GM13977 (cell line): ENCODE measurements around the gene PFKP.

ENCODE experiments used
- DNase-seq: peaks from one replicate; pipeline ENCODE4 v3.0.0; 2012; ENCODE audit warnings: low spot score
- in situ Hi-C: fragments of 300-500 bp; cut with MboI; formaldehyde crosslinking; loops from one replicate; pipeline ENCODE4 v1.12.0; 2022; ENCODE audit warnings: low sequenced_read_pairs, low pct_unique_long_range_greater_than_20kb, mixed read lengths, inconsistent platforms; ENCODE audit not compliant: unreplicated experiment
- TF ChIP-seq, protein P1 (sequence below): IDR thresholded peaks from 2 replicates; pipeline ENCODE4 v1.5.1; 2012; ENCODE audit warnings: mild to moderate bottlenecking, control low read depth; ENCODE audit not compliant: insufficient read depth; ENCODE audit errors: extremely low read depth, missing control alignments

The PFKP gene

DNA sequence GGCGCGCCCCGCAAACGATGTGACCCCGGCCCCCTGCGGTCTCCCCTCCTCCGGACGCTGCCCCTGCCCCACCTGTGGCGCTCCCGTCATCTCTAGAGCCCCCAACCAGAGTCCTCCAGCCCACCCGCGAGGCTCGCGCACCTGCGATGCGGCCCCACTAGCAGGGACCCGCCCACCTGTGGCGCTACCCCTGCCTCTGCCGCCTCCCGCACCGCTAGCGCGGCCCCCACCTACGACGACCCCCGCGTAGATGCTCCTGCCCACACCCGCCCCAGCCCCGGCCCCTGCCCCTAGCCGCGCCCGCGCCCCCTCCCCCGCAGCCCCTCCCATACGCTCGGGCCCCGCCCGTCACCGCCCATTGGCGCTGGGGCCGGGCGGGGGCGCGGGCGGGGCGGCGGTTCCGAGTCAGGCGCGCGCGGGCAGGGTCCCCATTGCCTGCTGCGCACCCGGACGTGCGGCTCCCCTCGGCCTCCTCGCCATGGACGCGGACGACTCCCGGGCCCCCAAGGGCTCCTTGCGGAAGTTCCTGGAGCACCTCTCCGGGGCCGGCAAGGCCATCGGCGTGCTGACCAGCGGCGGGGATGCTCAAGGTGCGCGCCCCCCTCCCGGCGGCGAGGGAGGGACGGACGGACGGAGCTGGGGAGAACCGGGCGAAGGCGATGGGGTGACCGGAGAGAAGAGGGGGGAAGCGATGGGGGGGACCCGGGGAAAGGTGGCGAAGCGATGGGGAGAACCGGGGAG lies at the start of gene PFKP:
Gene PFKP (plus strand): TSS at position 431 of the 741 bp plus-strand sequence. CDS start 48 bp downstream, at position 479.
- DNase-seq, result peak; percentile 90
- in situ Hi-C loops, result no loop called here
- TF ChIP-seq, protein P1, sequence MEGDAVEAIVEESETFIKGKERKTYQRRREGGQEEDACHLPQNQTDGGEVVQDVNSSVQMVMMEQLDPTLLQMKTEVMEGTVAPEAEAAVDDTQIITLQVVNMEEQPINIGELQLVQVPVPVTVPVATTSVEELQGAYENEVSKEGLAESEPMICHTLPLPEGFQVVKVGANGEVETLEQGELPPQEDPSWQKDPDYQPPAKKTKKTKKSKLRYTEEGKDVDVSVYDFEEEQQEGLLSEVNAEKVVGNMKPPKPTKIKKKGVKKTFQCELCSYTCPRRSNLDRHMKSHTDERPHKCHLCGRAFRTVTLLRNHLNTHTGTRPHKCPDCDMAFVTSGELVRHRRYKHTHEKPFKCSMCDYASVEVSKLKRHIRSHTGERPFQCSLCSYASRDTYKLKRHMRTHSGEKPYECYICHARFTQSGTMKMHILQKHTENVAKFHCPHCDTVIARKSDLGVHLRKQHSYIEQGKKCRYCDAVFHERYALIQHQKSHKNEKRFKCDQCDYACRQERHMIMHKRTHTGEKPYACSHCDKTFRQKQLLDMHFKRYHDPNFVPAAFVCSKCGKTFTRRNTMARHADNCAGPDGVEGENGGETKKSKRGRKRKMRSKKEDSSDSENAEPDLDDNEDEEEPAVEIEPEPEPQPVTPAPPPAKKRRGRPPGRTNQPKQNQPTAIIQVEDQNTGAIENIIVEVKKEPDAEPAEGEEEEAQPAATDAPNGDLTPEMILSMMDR, result no peak

- TF ChIP-seq, protein P1, result no peak
- no peak for DNase-seq
- in situ Hi-C loops, result no loop called here
These were observed 49.1 kb upstream of the PFKP start for GRCh38 chr10:3018247-3018646.

DNA sequence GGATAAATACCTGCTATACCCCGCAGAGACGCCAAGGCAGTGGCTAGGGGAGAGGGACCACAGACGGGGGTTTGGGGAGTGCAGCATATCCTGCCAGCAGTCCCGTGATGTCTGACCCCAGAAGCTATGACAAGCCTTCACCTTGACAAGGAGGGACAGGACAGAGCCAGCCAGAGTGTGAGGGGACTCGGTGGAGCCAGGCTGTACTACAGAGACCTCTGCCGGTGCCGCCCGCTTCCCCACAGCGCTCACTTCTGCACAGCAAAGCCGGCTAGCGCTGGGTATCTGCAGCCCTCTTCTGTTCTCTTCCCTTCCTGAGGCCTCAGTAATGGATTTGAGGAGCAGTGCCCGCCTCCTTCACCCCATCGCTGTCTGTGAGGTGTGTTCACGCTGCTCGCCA lies 47.0 kb upstream of the PFKP start:
- TF ChIP-seq, protein P1, result no peak
- no peak for DNase-seq
- in situ Hi-C loops, result no loop called here

DNA sequence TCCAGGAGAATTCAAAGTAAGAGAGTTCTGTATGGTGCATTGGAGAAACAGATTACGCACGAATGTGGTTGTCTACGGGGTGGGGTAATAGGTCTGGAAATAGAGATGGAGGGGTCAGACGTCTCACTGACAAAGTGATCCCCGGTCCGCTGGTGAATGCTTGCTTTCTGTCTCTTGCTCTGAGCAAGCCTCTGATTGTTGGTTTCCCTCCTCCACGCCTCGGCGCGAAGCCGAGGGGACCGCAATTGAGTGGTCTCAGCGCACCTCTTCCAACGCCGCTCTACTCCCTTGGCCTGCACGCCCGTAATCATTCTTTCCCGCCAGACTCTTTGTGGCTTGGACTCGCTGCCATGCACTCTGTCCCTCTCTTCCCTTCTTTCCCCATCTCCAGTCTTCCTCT lies 46.5 kb upstream of the PFKP start:
- DNase-seq, result no peak
- TF ChIP-seq, protein P1, result no peak
- in situ Hi-C loops, result no loop called here

GRCh38 chr10:3022027-3022426 lies 45.3 kb upstream of the PFKP start:
- in situ Hi-C loops, result no loop called here
- TF ChIP-seq, protein P1, result no peak
- no peak for DNase-seq

- DNase-seq, result no peak
- TF ChIP-seq, protein P1, result no peak
- in situ Hi-C loops, result no loop called here
These were observed 43.5 kb upstream of the PFKP start for GRCh38 chr10:3023892-3024291.
